HTR-8/SVneo (cell line): ENCODE measurements around the gene EDN1.

Experiments used
- DNase-seq: peaks from one replicate; pipeline ENCODE4 v3.0.0; 2011; ENCODE audit warnings: low spot score, mixed read lengths; ENCODE audit not compliant: insufficient read length
- FAIRE-seq: peaks from 2 replicates; lab custom pipeline; 2011; peaks lifted over from hg19 to GRCh38; lab: Jason Lieb, UNC

Gene EDN1

GRCh38 chr6:12293235-12293930 is 3.2 kb downstream of the EDN1 start:
- FAIRE-seq (no peak), DNase-seq (no peak)

GRCh38 chr6:12293931-12294807 is 4.0 kb downstream of the EDN1 start:
- FAIRE-seq (no peak), DNase-seq (no peak)

GRCh38 chr6:12294851-12295536 is 4.8 kb downstream of the EDN1 start:
- no peak for FAIRE-seq
- no peak for DNase-seq

GRCh38 chr6:12295558-12296254 is 5.5 kb downstream of the EDN1 start:
- no peak for DNase-seq
- FAIRE-seq: no peak

- FAIRE-seq: no peak
Measured at GRCh38 chr6:12296255-12296573, 6.1 kb downstream of the EDN1 start.

GRCh38 chr6:12296604-12297003 is 6.4 kb downstream of the EDN1 start:
- FAIRE-seq: no peak
- DNase-seq: no peak

More at GRCh38 chr6:12296255-12296573, 6.1 kb downstream of the EDN1 start:
- DNase-seq: no peak

- DNase-seq: no peak
- FAIRE-seq: no peak
Measured at GRCh38 chr6:12297363-12298016, 7.3 kb downstream of the EDN1 start.

GRCh38 chr6:12298017-12298978 is 8.1 kb downstream of the EDN1 start:
- FAIRE-seq: no peak
- no peak for DNase-seq

GRCh38 chr6:12298995-12299394 is 8.8 kb downstream of the EDN1 start:
- FAIRE-seq (no peak), DNase-seq (no peak)

GRCh38 chr6:12301018-12301417 is 10.9 kb downstream of the EDN1 start:
- no peak for DNase-seq
- no peak for FAIRE-seq

GRCh38 chr6:12304487-12304886 is 14.3 kb downstream of the EDN1 start:
- FAIRE-seq (no peak), DNase-seq (no peak)

- FAIRE-seq (no peak), DNase-seq (no peak)
Measured at GRCh38 chr6:12309070-12309469, 18.9 kb downstream of the EDN1 start.

- no peak for FAIRE-seq
- DNase-seq: no peak
Measured at GRCh38 chr6:12311106-12311505, 20.9 kb downstream of the EDN1 start.

GRCh38 chr6:12312736-12313135 is 22.6 kb downstream of the EDN1 start:
- DNase-seq: no peak
- FAIRE-seq: no peak

GRCh38 chr6:12313306-12313991 is 23.3 kb downstream of the EDN1 start:
- DNase-seq (no peak), FAIRE-seq (no peak)

GRCh38 chr6:12313992-12314589 is 23.9 kb downstream of the EDN1 start:
- no peak for DNase-seq
- FAIRE-seq: peak; percentile 60

- no peak for FAIRE-seq
- DNase-seq: no peak
Measured at GRCh38 chr6:12314751-12315150, 24.6 kb downstream of the EDN1 start.
